HG02885 (cell line): ENCODE measurements around the gene TP53I3.
A peak's percentile ranks its signal among the peaks of the same experiment; 100 is the strongest.
"Not testable (repeated sequence)": the region's sequence is repeated elsewhere in the genome, so short reads cannot be mapped to it uniquely, and the experiment has no call there.

Experiments
- ATAC-seq: cut with Tn5 transposase; IDR thresholded peaks from one replicate; pipeline ENCODE4 v1.9.1; 2021; ENCODE audit warnings: mild to moderate bottlenecking; ENCODE audit not compliant: unreplicated experiment, poor library complexity

The TP53I3 gene

GRCh38 chr2:24058564-24059271 is 25.9 kb downstream of the TP53I3 start:
- no peak for ATAC-seq

- ATAC-seq, result no peak
Observed at GRCh38 chr2:24055750-24056149, 28.9 kb downstream of the TP53I3 start.

- no peak for ATAC-seq
Observed at GRCh38 chr2:24054366-24055010, 30.1 kb downstream of the TP53I3 start.

GRCh38 chr2:24052951-24053350 is 31.7 kb downstream of the TP53I3 start:
- ATAC-seq, result no peak

GRCh38 chr2:24051833-24052232 is 32.8 kb downstream of the TP53I3 start:
- no peak for ATAC-seq

- ATAC-seq, result no peak
Observed at GRCh38 chr2:24050041-24050979, 34.3 kb downstream of the TP53I3 start.

GRCh38 chr2:24049485-24050021 is 35.1 kb downstream of the TP53I3 start, which contains the start of gene FKBP1B:
FKBP1B (plus strand) TSS chr2:24049741; CDS start chr2:24049850, 109 bp downstream.
- ATAC-seq, result peak; percentile 23

GRCh38 chr2:24048769-24049484 is 35.7 kb downstream of the TP53I3 start:
- ATAC-seq, result no peak

GRCh38 chr2:24047703-24048033 is 37.0 kb downstream of the TP53I3 start:
- ATAC-seq, result no peak

GRCh38 chr2:24046930-24047702 is 37.5 kb downstream of the TP53I3 start, which contains the start of gene WDCP:
WDCP (minus strand) TSS chr2:24047391; CDS start chr2:24039494, 7,897 bp downstream.
- peak; percentile 99 for ATAC-seq

GRCh38 chr2:24046599-24046929 is 38.1 kb downstream of the TP53I3 start:
- no peak for ATAC-seq

GRCh38 chr2:24045511-24046508 is 38.8 kb downstream of the TP53I3 start:
- ATAC-seq, result no peak

- ATAC-seq, result not testable (repeated sequence)
Observed at GRCh38 chr2:24043133-24043532, 41.5 kb downstream of the TP53I3 start.

GRCh38 chr2:24040511-24040910 is 44.1 kb downstream of the TP53I3 start:
- no peak for ATAC-seq

GRCh38 chr2:24038786-24039499 is 45.7 kb downstream of the TP53I3 start:
- ATAC-seq, result no peak
